Left forelimb (tissue), 1 donor: ENCODE measurements around the gene GRWD1.

Experiments used
- DNase-seq: peaks from one replicate; pipeline ENCODE4 v3.0.0-alpha.2; 2018; ENCODE audit warnings: low spot score

The GRWD1 gene

DNA sequence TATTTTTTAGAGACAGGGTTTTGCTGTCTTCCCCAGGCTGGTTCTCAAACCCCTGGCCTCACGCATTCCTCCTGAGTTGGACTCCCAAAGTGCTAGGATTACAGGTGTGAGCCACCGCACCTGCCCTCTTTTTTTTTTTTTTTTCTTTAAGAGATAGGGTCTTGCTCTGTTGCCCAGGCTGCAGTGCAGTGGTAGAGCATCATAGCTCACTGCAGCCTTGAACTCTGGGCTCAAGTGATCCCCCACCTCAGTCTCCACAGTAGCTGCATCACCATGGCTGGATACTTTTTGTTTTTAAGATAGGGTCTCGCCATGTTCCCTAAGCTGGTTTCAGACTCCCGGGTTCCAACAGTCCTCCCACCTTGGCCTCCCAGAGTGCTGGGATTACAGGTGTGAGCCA, 11.1 kb downstream of the GRWD1 start:
- no peak for DNase-seq

GRCh38 chr19:48458016-48458415, 12.2 kb downstream of the GRWD1 start:
- DNase-seq, result no peak

DNA sequence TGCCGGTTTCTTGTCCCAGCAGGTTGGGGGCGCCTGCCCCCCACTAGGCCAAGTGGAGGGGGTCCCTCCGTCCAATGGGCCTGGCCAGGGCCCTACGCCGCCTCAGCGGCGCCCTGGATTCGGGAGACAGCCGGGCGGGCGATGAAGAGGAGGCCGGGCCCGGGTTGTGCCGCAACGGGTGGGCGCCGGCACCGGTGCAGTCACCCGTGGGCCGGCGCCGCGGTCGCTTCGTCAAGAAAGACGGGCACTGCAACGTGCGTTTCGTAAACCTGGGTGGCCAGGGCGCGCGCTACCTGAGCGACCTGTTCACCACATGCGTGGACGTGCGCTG, 15.8 kb downstream of the GRWD1 start:
- no peak for DNase-seq

GRCh38 chr19:48461982-48462655, 16.3 kb downstream of the GRWD1 start:
- DNase-seq, result no peak

DNA sequence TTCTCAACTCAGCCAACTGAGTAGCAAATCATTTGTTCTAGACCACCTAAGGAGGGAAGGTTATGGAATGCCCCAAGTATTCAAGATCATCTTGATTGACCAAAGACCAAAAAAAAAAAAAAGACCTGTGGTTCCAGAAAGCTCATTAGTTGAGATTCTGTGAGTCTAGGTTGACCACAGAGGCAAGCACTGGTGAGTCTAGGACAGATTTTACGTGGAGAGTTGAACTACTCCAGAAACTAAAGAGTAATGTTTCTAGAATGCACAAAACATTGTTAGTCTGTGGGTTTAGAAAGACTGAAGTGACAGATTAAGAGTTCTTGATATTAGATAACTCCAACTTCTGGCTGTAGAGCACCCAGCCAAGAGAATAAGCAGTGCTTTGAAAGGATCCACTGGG, 19.4 kb downstream of the GRWD1 start:
- DNase-seq, result no peak

- DNase-seq, result no peak
Measured at GRCh38 chr19:48466561-48467325, 21.0 kb downstream of the GRWD1 start.

DNA sequence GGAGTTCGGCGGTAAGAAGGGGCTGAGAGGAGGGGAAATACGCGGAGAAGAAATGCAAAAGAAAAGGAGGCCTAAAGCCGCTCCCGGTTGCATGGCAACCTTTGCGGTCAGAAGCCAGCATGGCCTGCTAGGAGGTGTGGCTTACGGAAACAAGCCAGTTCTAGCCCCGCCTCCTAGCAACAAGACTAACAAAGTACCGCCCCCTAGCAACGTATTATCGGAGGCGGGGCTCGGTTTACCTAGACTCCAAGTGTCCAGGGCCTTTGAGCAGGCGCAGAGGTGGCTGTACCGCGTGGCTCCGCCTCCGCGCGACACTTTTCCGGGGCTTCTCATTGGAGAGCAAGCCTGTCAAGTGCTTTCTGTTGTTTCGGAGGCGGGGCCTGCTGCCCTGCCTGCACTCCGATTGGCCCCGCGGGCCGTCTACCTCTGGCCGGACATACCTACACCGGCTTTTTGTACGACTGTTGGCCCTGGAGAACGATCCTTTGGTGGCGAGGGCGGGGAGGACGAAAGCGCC, 23.0 kb downstream of the GRWD1 start:
- peak; percentile 99 for DNase-seq

GRCh38 chr19:48469289-48469881, 23.6 kb downstream of the GRWD1 start, which contains the start of gene CYTH2:
Gene CYTH2 (plus strand): TSS chr19:48469369. CDS start chr19:48469508, 139 bp downstream.
- peak; percentile 92 for DNase-seq

DNA sequence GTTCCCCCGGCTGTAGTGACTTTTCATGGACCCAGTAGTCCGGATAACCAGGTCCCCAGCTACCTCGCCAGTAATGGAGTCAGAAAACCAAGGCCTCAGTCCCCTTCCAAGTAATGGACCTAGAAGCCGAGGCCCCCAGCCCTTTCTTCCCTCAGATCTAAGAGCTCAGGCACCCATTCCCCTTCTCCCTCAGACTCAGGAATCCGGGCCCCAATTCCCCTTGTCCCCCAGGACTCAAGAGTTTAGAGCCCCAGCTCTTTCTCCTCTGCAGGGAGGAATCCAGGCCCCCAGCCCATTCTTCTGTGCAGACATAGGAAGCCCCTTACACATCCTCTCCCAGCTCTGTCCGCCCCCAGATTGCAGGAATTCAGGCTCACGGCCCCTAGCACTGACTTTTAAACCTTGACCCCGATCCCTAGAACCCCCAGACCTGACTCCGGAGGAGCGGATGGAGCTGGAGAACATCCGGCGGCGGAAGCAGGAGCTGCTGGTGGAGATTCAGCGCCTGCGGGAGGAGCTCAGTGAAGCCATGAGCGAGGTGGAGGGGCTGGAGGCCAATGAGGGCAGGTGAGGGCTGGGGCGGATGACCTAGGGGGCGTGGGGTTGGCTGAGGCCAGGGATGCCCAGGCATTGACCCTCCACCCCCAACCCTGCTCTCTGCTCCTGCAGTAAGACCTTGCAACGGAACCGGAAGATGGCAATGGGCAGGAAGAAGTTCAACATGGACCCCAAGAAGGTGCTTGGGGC, 24.3 kb downstream of the GRWD1 start:
- no peak for DNase-seq

DNA sequence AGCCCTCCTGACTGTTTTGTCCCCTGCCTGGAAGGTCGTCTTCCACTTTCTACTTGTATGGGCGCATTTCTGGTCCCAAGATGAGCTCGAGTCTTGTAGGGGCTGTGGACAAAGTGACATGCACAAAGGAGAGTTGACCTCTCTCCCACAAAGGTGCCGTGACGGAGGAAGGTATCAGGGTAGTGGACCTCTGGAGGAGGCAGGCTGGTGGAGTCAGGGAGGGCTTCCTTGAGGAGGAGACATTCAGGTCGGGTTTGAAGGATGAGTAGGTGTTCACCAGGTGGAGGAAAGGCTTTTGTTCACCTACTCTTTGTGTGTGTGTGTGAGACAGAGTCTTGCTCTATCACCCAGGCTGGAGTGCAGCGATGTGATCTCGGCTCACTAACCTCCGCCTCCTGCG, 25.1 kb downstream of the GRWD1 start:
- no peak for DNase-seq

DNA sequence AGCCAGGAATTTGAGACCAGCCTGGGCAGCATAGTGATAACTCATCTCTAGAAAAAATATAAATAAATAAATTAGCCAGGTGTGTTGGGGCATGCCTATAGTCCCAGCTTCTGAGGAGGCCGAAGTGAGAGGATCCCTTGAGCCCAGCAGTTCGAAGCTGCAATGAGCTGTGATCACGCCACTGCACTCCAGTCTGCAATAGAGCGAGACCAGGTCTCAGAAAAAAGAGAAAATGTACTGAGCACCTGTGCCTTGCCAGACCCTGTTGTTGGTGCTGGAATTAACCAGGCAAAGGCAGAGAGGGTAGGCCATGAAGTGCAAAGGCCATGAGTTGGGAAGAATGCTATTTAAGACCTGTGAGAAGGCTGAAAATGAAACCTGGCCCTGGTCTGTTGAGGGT, 26.1 kb downstream of the GRWD1 start:
- no peak for DNase-seq

DNA sequence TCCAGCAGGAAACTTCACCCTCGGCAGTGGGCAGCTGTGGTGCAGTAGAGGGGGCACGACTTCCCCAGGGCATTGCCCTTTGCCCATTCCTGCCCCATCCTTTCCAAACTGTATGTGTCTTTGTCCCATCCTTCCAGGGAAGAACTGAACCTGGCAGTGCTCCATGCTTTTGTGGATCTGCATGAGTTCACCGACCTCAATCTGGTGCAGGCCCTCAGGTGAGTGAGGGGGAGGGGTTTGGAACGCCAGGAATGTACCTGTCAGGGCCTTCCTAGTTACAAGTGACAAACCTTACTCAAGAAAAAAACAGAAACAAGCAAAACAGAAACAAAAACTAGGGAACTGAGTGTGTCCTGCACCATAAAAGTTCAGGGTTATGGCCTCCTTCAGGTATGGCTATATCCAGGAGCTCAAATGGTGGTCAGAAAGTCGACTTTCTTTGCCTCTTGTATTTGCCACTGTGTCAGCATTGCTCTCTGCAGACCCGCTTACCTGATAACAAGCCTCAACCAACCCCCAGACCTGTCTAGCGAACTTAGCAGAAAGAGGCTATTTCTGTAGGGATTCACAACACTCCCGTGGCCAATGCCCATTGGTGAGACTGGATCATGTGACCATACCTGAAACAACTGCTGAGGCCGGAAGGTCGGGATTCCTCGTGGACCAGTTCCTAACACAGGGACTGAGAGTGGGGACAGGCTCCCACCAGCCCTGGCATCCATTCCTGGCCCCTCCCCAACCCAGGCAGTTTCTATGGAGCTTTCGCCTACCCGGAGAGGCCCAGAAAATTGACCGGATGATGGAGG, 27.6 kb downstream of the GRWD1 start:
- no peak for DNase-seq

DNA sequence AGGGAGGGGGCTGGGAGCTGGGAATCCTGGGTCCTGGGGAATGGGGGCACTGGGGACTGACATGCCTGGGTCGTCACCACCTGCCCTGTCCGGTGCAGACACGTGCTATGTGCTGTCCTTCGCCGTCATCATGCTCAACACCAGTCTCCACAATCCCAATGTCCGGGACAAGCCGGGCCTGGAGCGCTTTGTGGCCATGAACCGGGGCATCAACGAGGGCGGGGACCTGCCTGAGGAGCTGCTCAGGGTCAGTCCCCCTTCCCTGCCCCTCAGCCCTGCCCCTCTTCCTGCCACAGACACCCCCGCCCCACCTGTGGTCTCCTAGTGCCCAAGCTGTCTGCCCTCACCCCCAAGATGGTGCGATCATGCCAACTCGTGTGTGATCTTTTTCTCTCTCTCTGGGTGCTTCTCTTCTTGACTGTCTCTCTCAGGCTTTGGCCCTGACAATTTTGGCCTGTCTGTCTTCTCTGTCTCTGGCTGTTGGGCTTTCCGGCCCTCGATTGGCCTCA, 28.4 kb downstream of the GRWD1 start:
- no peak for DNase-seq

DNA sequence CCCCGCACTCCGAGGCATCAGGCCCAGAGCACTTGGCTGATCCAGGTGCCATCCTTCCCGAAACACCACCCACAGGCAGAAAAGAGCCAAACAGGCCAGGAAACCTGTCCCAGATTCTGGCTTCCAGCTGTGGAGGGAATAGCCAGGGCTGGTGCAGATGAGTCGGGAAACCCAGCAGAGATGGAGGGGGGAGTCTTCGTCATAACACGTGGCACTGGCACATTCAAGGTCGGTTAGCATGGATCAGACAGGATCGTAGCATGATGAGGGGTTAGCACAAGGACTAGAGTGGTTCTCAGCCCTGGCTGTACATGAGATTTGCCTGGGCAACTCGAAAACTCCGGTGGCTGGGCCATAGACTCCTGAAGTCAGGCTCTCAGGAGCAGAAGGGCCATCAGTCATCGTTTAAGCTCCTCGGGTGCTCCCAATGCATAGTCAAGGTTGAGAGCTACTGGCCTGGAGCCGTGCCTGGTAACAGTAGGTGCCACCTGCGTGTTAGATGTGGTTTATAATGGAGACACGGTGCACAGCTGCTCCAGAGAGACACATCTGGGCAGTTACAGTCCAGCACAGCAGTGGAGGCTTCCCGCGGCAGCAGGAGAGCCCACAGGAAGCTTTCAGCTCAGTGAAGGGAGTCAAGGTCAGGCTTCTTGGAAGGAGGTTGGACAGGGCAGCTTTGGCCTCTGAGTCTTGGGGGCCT, 29.7 kb downstream of the GRWD1 start:
- DNase-seq, result no peak

DNA sequence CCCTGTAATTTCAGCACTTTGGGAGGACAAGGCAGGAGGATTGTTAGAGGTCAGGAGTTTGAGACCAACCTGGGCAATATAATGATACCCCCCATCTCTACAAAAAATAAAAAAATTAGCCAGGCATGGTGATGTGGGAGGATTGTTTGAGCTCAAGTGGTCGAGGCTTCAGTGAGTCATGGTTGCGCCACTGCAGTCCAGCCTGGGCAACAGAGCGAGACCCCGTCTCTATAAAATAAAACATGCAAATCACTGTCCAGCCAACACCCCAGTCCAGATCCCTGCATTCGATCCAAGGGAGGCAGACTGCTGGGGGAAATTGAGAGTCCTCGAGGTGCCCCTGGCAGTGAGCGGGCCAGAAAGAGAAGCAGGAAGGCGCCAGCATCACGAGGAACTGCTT, 30.4 kb downstream of the GRWD1 start:
- DNase-seq, result no peak

DNA sequence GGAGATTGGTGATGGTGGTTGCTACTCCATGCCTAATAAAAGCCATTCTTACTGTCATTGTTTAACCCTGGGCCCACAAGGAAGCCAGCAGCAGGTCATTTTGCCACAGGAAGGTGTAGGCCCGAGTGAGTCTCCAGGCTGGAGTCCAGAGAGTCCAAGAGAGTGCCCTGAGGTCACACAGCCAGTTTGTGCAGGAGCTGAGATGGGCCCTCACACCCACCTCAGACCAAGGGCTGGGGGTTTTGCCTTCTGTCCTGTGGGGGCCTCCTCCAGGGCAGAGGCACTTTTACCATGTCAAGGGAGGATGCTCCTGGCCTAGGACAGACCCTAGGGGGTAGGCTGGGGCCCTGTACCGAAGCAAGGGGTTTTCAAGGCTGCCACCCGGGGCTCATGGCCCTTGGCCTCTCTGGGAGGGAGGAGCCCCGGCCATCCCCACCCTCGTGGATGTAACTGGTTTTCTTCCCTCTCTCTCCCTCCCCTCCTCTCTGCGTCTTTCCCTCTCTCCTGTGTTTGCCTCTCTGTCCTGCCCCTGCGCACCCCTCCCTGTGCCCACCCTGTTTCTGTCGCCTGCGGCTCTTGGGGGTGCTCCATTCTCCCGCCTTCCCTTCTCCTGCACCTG, 31.4 kb downstream of the GRWD1 start:
- no peak for DNase-seq

- no peak for DNase-seq
Measured at GRCh38 chr19:48477698-48478338, 32.0 kb downstream of the GRWD1 start.

GRCh38 chr19:48478339-48479256, 32.8 kb downstream of the GRWD1 start:
- DNase-seq, result no peak

DNA sequence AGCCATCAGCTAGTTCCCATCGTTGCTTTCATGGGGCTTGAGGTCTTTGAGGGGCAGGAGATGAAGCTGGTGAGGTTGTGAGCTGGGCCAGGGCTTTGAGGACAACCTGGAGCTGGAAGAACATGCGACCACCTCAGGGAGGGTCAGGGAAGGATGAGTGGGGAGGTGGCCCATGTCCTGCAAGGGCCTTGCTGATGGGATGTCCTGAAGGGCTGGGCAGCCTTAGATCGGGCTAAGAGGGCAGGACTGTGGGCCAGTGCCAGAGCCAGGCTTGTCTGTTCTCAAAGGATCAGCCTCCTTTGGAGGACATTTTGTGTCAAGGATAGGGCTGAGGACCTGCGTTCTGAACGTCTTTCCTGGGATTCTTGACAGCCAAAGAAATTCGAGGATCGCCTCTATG, 33.9 kb downstream of the GRWD1 start:
- no peak for DNase-seq
